ENCODE measurements around the gene LARGE1.
"Not testable (repeated sequence)": the region's sequence is repeated elsewhere in the genome, so short reads cannot be mapped to it uniquely, and the experiment has no call there.

The LARGE1 gene

DNA sequence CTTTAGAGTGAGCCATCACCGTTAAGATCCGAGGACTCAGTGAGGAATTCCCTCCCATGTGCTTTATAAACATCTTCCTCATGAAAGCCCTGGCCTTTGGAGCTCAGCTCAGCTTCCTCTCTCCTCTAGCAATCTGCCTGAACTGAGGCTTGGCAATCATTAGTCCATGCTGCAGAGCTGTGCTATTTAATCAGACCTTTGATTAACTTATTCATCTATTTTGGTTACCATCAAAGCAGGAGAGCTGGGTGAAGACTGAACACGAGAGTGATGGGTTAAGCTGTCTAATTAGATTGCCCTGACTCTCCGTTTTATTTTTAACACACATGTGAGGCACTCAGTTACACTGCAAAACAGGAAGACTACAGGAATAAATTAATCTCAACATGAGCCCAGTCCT lies 351.3 kb downstream of the LARGE1 start:
- no peak for DNase-seq (ENCODE audit: low read depth)
- H3K4me3 ChIP-seq (ENCODE audit: low read length): no peak overlapping the region
- TF ChIP-seq, protein P1, sequence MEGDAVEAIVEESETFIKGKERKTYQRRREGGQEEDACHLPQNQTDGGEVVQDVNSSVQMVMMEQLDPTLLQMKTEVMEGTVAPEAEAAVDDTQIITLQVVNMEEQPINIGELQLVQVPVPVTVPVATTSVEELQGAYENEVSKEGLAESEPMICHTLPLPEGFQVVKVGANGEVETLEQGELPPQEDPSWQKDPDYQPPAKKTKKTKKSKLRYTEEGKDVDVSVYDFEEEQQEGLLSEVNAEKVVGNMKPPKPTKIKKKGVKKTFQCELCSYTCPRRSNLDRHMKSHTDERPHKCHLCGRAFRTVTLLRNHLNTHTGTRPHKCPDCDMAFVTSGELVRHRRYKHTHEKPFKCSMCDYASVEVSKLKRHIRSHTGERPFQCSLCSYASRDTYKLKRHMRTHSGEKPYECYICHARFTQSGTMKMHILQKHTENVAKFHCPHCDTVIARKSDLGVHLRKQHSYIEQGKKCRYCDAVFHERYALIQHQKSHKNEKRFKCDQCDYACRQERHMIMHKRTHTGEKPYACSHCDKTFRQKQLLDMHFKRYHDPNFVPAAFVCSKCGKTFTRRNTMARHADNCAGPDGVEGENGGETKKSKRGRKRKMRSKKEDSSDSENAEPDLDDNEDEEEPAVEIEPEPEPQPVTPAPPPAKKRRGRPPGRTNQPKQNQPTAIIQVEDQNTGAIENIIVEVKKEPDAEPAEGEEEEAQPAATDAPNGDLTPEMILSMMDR (IDR thresholded peaks at IDR 0.05; ENCODE audit: insufficient read depth, low read depth, low read length, missing control alignments): no peak

GRCh38 chr22:33566495-33566894 lies 353.8 kb downstream of the LARGE1 start:
- H3K4me3 ChIP-seq (ENCODE audit: low read length); DNase-seq (ENCODE audit: low read depth): not testable (repeated sequence)

GRCh38 chr22:33565580-33565995 lies 354.7 kb downstream of the LARGE1 start:
- DNase-seq (ENCODE audit: low read depth): no peak
- no peak overlapping the region for H3K4me3 ChIP-seq (ENCODE audit: low read length)
- TF ChIP-seq, protein P1 (IDR thresholded peaks at IDR 0.05; ENCODE audit: insufficient read depth, low read depth, low read length, missing control alignments): no peak

DNA sequence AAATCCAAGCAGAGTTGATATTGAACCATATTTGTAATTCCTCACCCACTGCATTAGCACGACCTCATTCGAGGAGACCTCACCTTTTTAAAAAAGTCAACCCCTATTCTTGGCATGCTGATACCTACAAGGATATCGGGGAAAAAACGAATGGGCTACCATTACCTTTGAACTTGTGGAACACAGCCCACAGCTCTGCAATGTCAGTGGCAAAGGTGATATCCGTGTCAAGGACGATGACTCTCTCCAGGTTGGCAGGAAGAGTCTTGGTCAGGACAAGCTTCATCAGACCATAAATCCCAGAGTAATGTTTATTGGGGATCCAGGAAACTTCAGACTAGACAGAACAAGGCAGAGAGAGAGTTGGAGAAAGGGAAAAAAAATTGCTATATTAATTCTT lies 355.6 kb downstream of the LARGE1 start:
- TF ChIP-seq, protein P1 (IDR thresholded peaks at IDR 0.05; ENCODE audit: insufficient read depth, low read depth, low read length, missing control alignments): no peak
- no peak overlapping the region for H3K4me3 ChIP-seq (ENCODE audit: low read length)
- no peak for DNase-seq (ENCODE audit: low read depth)

GRCh38 chr22:33563220-33563964 lies 356.9 kb downstream of the LARGE1 start:
- H3K4me3 ChIP-seq (ENCODE audit: low read length): no peak overlapping the region
- no peak for DNase-seq (ENCODE audit: low read depth)
- TF ChIP-seq, protein P1 (IDR thresholded peaks at IDR 0.05; ENCODE audit: insufficient read depth, low read depth, low read length, missing control alignments): no peak

DNA sequence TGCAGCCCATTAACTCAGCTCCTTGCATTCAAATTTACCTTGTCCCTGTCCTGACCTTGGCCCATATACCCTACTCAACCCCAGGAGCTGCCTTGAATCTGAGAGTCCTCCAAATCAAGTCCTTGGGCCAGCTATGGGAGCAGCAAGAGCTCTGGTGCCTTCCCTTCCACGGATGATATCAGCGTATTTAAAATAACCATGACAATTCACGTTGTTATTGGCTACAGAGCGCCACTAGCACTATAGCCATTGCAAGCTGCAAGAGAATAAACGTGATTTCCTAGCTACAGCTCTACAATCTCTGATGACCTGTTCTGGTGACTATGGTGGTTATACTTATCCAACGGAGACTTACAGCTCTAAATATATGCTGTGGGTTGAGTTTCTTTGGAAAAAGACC lies 357.8 kb downstream of the LARGE1 start:
- TF ChIP-seq, protein P1 (IDR thresholded peaks at IDR 0.05; ENCODE audit: insufficient read depth, low read depth, low read length, missing control alignments): no peak
- no peak overlapping the region for H3K4me3 ChIP-seq (ENCODE audit: low read length)
- DNase-seq (ENCODE audit: low read depth): no peak

DNA sequence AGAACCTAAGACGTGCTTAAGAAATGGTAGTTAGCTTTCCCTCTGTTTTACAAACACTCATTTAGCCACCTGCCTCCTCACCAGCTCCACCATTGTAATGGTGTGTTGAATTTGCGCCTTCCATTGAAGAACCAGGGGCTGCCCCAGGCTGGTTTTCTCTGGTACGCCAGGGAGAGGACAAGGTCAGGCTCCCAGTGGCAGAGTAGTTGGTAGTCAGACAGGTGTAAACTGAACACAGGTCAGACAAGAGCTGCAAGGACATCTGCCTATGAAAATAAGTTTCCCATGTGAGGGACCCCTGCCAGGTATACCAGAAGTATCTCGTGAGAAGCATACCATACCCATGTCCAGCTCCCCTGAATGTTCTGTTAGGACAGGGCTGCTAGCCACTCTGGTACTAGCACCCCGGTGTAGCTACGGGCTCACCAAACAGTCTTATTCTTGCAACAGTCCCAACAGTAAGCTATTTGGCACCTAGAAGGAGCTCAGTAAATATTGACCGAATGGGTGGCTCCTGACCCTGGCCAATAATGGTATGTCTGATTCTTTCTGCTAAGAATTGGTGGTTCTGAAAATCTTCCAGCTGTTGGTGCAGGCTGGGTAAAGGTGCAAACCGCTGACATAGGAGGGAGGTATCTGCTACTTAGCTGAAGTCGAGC lies 359.0 kb downstream of the LARGE1 start:
- DNase-seq (ENCODE audit: low read depth): no peak
- TF ChIP-seq, protein P1 (IDR thresholded peaks at IDR 0.05; ENCODE audit: insufficient read depth, low read depth, low read length, missing control alignments): no peak

More for the DNA sequence above, 359.0 kb downstream of the LARGE1 start:
- no peak overlapping the region for H3K4me3 ChIP-seq (ENCODE audit: low read length)

Measured in epithelial cell of esophagus (primary cell).